Endothelial cell of umbilical vein (primary cell): ENCODE data around the gene OXSR1.

Experiments
- POLR2A ChIP-seq: IDR thresholded peaks from 2 replicates; pipeline ENCODE4 v1.6.1; 2012; ENCODE audit warnings: low read depth, mild to moderate bottlenecking, control low read depth, low read length
- TF ChIP-seq, protein P1 (sequence below), 2 donors: IDR thresholded peaks; 1 replicate in 1 of 2; 2 replicates in 1 of 2; pipeline ENCODE4 v1.5.1; 2011; ENCODE audit warnings: low read length in 2 of 2, mild to moderate bottlenecking in 2 of 2, moderate library complexity in 2 of 2, control low read depth in 1 of 2, inconsistent platforms in 1 of 2, low read depth in 1 of 2; ENCODE audit not compliant: insufficient read depth in 1 of 2; ENCODE audit errors: extremely low read depth in 1 of 2

DNA sequence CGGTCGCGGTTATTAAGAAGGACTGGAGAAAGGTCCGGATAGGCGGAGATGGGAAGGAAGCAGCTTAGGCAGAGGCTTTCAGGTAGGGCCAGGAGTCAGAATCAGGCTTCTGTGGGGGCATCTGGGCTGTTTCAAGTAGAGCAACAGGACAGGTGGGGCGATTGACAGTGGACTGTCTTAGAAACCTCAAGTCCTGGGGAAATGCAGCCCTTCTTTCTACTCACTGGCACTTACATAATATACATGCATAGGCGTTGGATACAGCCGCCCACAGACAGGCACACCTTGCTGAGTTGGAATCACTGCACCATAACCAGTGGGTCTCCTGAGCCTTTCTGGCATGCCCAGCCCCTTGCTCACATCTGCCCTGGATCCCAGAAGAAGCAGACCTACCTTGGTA is 26.1 kb upstream of the OXSR1 start:
- TF ChIP-seq, protein P1, sequence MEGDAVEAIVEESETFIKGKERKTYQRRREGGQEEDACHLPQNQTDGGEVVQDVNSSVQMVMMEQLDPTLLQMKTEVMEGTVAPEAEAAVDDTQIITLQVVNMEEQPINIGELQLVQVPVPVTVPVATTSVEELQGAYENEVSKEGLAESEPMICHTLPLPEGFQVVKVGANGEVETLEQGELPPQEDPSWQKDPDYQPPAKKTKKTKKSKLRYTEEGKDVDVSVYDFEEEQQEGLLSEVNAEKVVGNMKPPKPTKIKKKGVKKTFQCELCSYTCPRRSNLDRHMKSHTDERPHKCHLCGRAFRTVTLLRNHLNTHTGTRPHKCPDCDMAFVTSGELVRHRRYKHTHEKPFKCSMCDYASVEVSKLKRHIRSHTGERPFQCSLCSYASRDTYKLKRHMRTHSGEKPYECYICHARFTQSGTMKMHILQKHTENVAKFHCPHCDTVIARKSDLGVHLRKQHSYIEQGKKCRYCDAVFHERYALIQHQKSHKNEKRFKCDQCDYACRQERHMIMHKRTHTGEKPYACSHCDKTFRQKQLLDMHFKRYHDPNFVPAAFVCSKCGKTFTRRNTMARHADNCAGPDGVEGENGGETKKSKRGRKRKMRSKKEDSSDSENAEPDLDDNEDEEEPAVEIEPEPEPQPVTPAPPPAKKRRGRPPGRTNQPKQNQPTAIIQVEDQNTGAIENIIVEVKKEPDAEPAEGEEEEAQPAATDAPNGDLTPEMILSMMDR (IDR thresholded peaks at IDR 0.05; ENCODE audit: extremely low read depth in 1 of 2, insufficient read depth in 1 of 2, low read depth in 1 of 2, low read length in 2 of 2), result no peak
- no peak for TF ChIP-seq POLR2A
